ENCODE measurements around the gene TGFA. TPM values are rescaled to one million over a fixed set of nuclear protein-coding genes. Genes with fewer than 3 reads are reported as not detected.

Gene TGFA
- total and polyA plus RNA-seq, 4 donors: 1.1 to 2.9 (median 1.7) TPM

DNA sequence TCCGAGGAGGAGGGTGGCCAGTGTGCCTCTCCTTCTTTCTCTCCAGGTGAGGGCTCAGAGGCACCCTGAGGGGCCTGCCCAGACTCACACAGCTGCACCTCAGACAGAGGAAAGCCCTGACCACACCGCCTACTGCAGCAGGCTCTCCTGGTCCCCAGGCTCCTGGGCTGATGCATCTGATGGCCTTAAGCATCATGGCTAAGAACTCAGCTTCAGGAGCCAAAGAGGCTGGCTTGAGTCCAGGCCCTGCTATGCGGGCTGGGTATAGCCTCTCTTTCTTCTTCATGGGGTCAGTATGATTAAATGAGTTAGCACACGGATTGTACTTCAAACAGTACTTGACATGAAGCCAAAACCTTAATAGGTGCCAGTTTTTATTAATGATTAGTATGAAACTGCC, 89.6 kb downstream of the TGFA start (continued):
- TF ChIP-seq, protein P1, sequence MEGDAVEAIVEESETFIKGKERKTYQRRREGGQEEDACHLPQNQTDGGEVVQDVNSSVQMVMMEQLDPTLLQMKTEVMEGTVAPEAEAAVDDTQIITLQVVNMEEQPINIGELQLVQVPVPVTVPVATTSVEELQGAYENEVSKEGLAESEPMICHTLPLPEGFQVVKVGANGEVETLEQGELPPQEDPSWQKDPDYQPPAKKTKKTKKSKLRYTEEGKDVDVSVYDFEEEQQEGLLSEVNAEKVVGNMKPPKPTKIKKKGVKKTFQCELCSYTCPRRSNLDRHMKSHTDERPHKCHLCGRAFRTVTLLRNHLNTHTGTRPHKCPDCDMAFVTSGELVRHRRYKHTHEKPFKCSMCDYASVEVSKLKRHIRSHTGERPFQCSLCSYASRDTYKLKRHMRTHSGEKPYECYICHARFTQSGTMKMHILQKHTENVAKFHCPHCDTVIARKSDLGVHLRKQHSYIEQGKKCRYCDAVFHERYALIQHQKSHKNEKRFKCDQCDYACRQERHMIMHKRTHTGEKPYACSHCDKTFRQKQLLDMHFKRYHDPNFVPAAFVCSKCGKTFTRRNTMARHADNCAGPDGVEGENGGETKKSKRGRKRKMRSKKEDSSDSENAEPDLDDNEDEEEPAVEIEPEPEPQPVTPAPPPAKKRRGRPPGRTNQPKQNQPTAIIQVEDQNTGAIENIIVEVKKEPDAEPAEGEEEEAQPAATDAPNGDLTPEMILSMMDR (IDR thresholded peaks at IDR 0.05; ENCODE audit: low read depth, low read length, missing input control): no peak
- TF ChIP-seq, protein P2, sequence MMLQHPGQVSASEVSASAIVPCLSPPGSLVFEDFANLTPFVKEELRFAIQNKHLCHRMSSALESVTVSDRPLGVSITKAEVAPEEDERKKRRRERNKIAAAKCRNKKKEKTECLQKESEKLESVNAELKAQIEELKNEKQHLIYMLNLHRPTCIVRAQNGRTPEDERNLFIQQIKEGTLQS (IDR thresholded peaks at IDR 0.05): no peak
- TF ChIP-seq JUND (IDR thresholded peaks at IDR 0.05): no peak
- TF ChIP-seq RXRA (IDR thresholded peaks at IDR 0.05): no peak
- TF ChIP-seq HNF4G (IDR thresholded peaks at IDR 0.05): no peak
- TF ChIP-seq FOXA1 (IDR thresholded peaks at IDR 0.05): no peak
- TF ChIP-seq EGR1 (IDR thresholded peaks at IDR 0.05; ENCODE audit: low read depth in 2 of 2): no peak
- no peak for TF ChIP-seq RAD21 (IDR thresholded peaks at IDR 0.05)
- no peak for TF ChIP-seq SP1 (IDR thresholded peaks at IDR 0.05)
- TF ChIP-seq TAF1 (conservative IDR thresholded peaks at IDR 0.05): no peak

DNA sequence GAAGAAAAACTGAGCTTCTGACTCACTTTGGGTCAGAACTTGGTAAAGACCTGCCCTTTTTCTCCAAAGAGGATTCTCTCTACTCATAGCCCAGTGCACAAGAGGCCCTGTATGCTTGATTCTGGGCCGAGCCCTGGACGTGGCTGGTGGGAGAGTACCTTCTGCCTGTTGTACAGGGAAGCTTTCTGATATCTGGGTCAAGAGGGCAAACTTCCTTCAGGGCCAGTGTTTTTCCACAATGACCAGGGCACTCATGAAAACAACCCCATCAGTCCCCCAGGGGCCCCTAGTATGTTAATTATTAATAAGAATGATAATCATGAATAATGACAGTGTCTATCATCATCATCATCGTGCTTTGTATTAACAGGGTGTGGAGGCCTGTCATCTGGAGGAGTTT, 90.0 kb downstream of the TGFA start:
- no peak overlapping the region for H3K27ac ChIP-seq (ENCODE audit: low read depth in 1 of 2, low read length in 2 of 2)
- H3K9me3 ChIP-seq (ENCODE audit: control insufficient read depth in 4 of 4, low read length in 3 of 4): no peaks in the 10 kb centered on the region
- no peak for TF ChIP-seq TAF1 (conservative IDR thresholded peaks at IDR 0.05)
- TF ChIP-seq GABPA (IDR thresholded peaks at IDR 0.05 in 1 of 2, conservative IDR thresholded peaks at IDR 0.05 in 1 of 2): no peak
- DNase-seq (ENCODE audit: low spot score): no peak
- H3K4me3 ChIP-seq (ENCODE audit: low read depth in 1 of 3, low read length in 3 of 3): no peak overlapping the region
- 86% methylated on average over 3 of the region's 3 CpGs for WGBS
- H3K27me3 ChIP-seq (ENCODE audit: control insufficient read depth in 4 of 4, insufficient read depth in 4 of 4, low read length in 3 of 4): no peaks in the 10 kb centered on the region
- H3K4me1 ChIP-seq (ENCODE audit: control insufficient read depth in 4 of 4, insufficient read depth in 4 of 4, low read length in 3 of 4): no peaks in the 10 kb centered on the region
- H3K9ac ChIP-seq (ENCODE audit: low read depth in 1 of 2, low read length in 2 of 2): no peak overlapping the region
- H3K36me3 ChIP-seq (ENCODE audit: control insufficient read depth in 4 of 4, insufficient read depth in 3 of 4, low read depth in 1 of 4, low read length in 3 of 4): no peaks in the 10 kb centered on the region

DNA sequence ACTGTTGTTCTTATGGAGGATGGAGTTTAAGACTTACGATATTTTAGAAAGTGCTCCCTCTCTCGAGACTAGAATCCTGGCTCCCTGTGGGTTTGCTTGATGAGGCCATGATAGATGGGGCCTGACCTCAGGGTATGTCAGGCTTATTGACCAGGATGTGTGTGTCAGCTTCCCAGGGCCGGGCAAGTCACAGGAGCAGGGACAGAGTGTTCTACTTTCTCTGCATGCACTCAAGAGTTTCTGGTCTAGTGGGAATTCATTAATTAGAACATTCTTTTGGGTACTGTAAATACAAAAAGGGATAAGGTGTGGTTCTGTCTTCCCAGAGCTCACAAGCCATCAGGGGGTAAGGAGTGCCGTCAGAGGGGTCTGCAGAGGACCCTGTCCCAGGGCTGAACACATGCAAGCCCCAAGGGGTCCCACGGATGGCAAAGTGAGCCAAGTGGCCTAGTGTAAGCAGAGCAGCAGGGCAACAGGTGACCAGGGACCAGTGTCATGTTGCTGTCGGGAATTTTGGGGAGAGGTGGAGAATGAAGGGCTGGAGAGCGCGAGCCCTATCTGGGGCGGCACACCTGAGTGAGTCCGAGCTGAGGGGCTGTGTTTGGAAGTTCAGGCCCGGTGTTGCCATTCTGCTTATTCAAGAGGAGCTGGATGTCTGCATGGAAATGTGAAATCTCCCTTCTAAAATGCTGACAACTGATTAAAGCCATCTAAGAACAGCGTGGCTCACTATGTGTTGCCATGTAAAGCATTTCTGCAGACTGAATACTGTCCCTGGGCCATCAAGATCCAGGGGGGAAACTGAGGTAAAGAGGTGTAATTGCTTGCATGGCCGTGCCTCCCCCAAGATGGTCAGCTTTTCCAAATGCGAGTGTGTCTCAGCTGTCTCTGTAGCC, 91.4 kb downstream of the TGFA start:
- no peaks in the 10 kb centered on the region for H3K27me3 ChIP-seq (ENCODE audit: control insufficient read depth in 4 of 4, insufficient read depth in 4 of 4, low read length in 3 of 4)
- H3K27ac ChIP-seq (ENCODE audit: low read depth in 1 of 2, low read length in 2 of 2): no peak overlapping the region
- H3K9ac ChIP-seq (ENCODE audit: low read depth in 1 of 2, low read length in 2 of 2): no peak overlapping the region
- no peak for TF ChIP-seq RAD21 (IDR thresholded peaks at IDR 0.05)
- TF ChIP-seq YY1 (IDR thresholded peaks at IDR 0.05): no peak
- no peak for TF ChIP-seq RXRA (IDR thresholded peaks at IDR 0.05)
- no peak for TF ChIP-seq JUND (IDR thresholded peaks at IDR 0.05)
- TF ChIP-seq FOXA1 (IDR thresholded peaks at IDR 0.05): no peak
- no peak for TF ChIP-seq NR2F2 (IDR thresholded peaks at IDR 0.05)
- TF ChIP-seq FOXA2 (IDR thresholded peaks at IDR 0.05): no peak
- no peak overlapping the region for H3K4me3 ChIP-seq (ENCODE audit: low read depth in 1 of 3, low read length in 3 of 3)
- H3K4me1 ChIP-seq (ENCODE audit: control insufficient read depth in 4 of 4, insufficient read depth in 4 of 4, low read length in 3 of 4): no peaks in the 10 kb centered on the region
- H3K9me3 ChIP-seq (ENCODE audit: control insufficient read depth in 4 of 4, low read length in 3 of 4): no peaks in the 10 kb centered on the region
- no peaks in the 10 kb centered on the region for H3K36me3 ChIP-seq (ENCODE audit: control insufficient read depth in 4 of 4, insufficient read depth in 3 of 4, low read depth in 1 of 4, low read length in 3 of 4)
- DNase-seq (ENCODE audit: low spot score): no peak
- 88% methylated on average over 14 of the region's 14 CpGs for WGBS

DNA sequence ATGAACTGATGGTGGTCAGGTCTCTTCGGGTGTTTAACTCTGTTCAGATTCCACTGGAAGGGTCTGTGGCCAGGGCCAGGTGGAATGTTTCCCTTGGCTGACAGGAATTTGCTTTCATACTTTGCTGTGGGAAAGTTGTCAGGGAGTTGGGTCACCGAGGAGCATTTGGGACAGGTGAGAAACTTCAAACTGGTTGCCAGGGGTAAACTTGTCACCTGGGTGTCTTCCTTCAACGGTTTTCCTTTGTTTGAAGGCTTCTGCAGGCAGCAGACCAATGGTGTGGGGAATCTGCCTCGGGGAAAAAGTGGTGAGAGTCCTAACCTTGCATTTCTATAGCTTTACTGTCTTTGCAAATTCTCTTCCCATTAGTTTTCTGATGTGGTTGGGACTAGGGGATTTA, 92.2 kb downstream of the TGFA start:
- H3K4me3 ChIP-seq (ENCODE audit: low read depth in 1 of 3, low read length in 3 of 3): no peak overlapping the region
- 65% methylated on average over 4 of the region's 4 CpGs for WGBS
- DNase-seq (ENCODE audit: low spot score): no peak
- TF ChIP-seq, protein P1 (IDR thresholded peaks at IDR 0.05; ENCODE audit: low read depth, low read length, missing input control): no peak
- TF ChIP-seq RAD21 (IDR thresholded peaks at IDR 0.05): no peak
- TF ChIP-seq FOXA2 (IDR thresholded peaks at IDR 0.05): no peak
- no peak for TF ChIP-seq TAF1 (conservative IDR thresholded peaks at IDR 0.05)
- TF ChIP-seq EGR1 (IDR thresholded peaks at IDR 0.05; ENCODE audit: low read depth in 2 of 2): no peak
- TF ChIP-seq YY1 (IDR thresholded peaks at IDR 0.05): no peak
- TF ChIP-seq, protein P3, sequence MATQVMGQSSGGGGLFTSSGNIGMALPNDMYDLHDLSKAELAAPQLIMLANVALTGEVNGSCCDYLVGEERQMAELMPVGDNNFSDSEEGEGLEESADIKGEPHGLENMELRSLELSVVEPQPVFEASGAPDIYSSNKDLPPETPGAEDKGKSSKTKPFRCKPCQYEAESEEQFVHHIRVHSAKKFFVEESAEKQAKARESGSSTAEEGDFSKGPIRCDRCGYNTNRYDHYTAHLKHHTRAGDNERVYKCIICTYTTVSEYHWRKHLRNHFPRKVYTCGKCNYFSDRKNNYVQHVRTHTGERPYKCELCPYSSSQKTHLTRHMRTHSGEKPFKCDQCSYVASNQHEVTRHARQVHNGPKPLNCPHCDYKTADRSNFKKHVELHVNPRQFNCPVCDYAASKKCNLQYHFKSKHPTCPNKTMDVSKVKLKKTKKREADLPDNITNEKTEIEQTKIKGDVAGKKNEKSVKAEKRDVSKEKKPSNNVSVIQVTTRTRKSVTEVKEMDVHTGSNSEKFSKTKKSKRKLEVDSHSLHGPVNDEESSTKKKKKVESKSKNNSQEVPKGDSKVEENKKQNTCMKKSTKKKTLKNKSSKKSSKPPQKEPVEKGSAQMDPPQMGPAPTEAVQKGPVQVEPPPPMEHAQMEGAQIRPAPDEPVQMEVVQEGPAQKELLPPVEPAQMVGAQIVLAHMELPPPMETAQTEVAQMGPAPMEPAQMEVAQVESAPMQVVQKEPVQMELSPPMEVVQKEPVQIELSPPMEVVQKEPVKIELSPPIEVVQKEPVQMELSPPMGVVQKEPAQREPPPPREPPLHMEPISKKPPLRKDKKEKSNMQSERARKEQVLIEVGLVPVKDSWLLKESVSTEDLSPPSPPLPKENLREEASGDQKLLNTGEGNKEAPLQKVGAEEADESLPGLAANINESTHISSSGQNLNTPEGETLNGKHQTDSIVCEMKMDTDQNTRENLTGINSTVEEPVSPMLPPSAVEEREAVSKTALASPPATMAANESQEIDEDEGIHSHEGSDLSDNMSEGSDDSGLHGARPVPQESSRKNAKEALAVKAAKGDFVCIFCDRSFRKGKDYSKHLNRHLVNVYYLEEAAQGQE (IDR thresholded peaks at IDR 0.05): no peak
- no peak for TF ChIP-seq HNF4A (conservative IDR thresholded peaks at IDR 0.05)
- no peak for TF ChIP-seq HNF4G (IDR thresholded peaks at IDR 0.05)
- TF ChIP-seq, protein P4, sequence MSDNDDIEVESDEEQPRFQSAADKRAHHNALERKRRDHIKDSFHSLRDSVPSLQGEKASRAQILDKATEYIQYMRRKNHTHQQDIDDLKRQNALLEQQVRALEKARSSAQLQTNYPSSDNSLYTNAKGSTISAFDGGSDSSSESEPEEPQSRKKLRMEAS (IDR thresholded peaks at IDR 0.05): no peak
- TF ChIP-seq SP1 (IDR thresholded peaks at IDR 0.05): no peak

More for the DNA sequence above, 92.2 kb downstream of the TGFA start:
- H3K9ac ChIP-seq (ENCODE audit: low read depth in 1 of 2, low read length in 2 of 2): no peak overlapping the region
- H3K9me3 ChIP-seq (ENCODE audit: control insufficient read depth in 4 of 4, low read length in 3 of 4): no peaks in the 10 kb centered on the region
- no peaks in the 10 kb centered on the region for H3K36me3 ChIP-seq (ENCODE audit: control insufficient read depth in 4 of 4, insufficient read depth in 3 of 4, low read depth in 1 of 4, low read length in 3 of 4)
- no peaks in the 10 kb centered on the region for H3K4me1 ChIP-seq (ENCODE audit: control insufficient read depth in 4 of 4, insufficient read depth in 4 of 4, low read length in 3 of 4)
- no peaks in the 10 kb centered on the region for H3K27me3 ChIP-seq (ENCODE audit: control insufficient read depth in 4 of 4, insufficient read depth in 4 of 4, low read length in 3 of 4)
- no peak overlapping the region for H3K27ac ChIP-seq (ENCODE audit: low read depth in 1 of 2, low read length in 2 of 2)

All from liver (tissue), 9 donors.